Spleen (tissue), 7 donors: Measurements from ENCODE around the gene TMED6.

Experiments used
- POLR2A ChIP-seq, 3 donors: fragments of 450-650 bp; IDR thresholded peaks; one replicate each; pipeline ENCODE4 v1.5.1; 2017; ENCODE audit warnings: antibody characterized with exemption in 3 of 3, mild to moderate bottlenecking in 1 of 3
- POLR2AphosphoS5 ChIP-seq, 3 donors: sonication (generic); formaldehyde crosslinking; IDR thresholded peaks; one replicate each; pipeline ENCODE4 v1.5.1; 2017; ENCODE audit warnings: antibody characterized with exemption in 3 of 3
- TF ChIP-seq, protein P1 (sequence below), 11 experiments: fragments of 200-600 bp in 7 of 11; fragments of 450-650 bp in 4 of 11; sonication (generic) in 4 of 11; IDR thresholded peaks in 8 of 11; conservative IDR thresholded peaks in 3 of 11; 1 replicate in 7 of 11; 2 replicates in 4 of 11; pipeline versions ENCODE4 v1.4.0 to v1.8.0; 2016 to 2021; ENCODE audit warnings: antibody characterized with exemption in 11 of 11, inconsistent platforms in 4 of 11, mild to moderate bottlenecking in 1 of 11
- donor health status: DM: no; HTN: no; CAD: no; lungs with moderate emphysema.
- donor health status: DM: no; HTN: no; CAD: no.
- donor health status: DM: no; HTN: no; CAD: no.

DNA sequence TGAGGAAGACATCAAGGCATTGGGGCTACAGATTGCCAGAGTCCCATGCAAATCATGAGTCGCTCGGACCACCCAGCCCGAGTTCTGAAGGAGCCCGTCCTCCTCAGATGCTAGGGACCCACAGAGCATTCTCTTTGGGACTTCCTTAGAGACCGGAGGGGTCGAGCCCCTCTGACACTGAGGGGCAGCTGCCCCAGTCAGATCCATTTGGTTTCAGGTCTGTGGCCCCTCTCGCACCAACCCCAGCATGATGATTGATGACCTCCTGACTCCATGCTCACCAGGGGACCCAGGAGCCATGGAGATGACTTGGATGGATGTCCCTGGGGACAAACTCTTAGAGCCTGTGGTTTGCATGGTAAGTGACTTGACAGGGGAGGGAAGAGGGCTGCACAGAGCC is 29.2 kb downstream of the TMED6 start:
- TF ChIP-seq, protein P1, sequence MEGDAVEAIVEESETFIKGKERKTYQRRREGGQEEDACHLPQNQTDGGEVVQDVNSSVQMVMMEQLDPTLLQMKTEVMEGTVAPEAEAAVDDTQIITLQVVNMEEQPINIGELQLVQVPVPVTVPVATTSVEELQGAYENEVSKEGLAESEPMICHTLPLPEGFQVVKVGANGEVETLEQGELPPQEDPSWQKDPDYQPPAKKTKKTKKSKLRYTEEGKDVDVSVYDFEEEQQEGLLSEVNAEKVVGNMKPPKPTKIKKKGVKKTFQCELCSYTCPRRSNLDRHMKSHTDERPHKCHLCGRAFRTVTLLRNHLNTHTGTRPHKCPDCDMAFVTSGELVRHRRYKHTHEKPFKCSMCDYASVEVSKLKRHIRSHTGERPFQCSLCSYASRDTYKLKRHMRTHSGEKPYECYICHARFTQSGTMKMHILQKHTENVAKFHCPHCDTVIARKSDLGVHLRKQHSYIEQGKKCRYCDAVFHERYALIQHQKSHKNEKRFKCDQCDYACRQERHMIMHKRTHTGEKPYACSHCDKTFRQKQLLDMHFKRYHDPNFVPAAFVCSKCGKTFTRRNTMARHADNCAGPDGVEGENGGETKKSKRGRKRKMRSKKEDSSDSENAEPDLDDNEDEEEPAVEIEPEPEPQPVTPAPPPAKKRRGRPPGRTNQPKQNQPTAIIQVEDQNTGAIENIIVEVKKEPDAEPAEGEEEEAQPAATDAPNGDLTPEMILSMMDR (IDR thresholded peaks at IDR 0.05 in 8 of 11, conservative IDR thresholded peaks at IDR 0.05 in 3 of 11), result no peak
- TF ChIP-seq POLR2A (IDR thresholded peaks at IDR 0.05), result no peak
- TF ChIP-seq POLR2AphosphoS5 (IDR thresholded peaks at IDR 0.05), result peak in 1 of 3 donors; percentile 13
